Activated naive CD4-positive, alpha-beta T cell treated with anti-CD3 and anti-CD28 coated beads for 36 hours (primary cell): ENCODE data around the gene TNFSF8. TPM values are rescaled to one million over a fixed set of nuclear protein-coding genes. Genes with fewer than 3 reads are reported as not detected.

Experiments
- CTCF ChIA-PET: fragments of 350-600 bp; sonication (Branson Sonifier 250); formaldehyde crosslinking; loops from one replicate; lab custom pipeline; 2021; ENCODE audit warnings: antibody characterized with exemption; lab: Charles Lee
- DNase-seq: peaks from one replicate; pipeline ENCODE4 v3.0.0-alpha.2; 2020
- H3K27ac Mint-ChIP-seq: one replicate; pipeline ENCODE4 v1.8.0; 2021; ENCODE audit warnings: mild to moderate bottlenecking, mixed read lengths
- H3K27me3 Mint-ChIP-seq: one replicate; pipeline ENCODE4 v1.8.0; 2021; ENCODE audit warnings: low read depth, mixed read lengths
- H3K36me3 Mint-ChIP-seq: one replicate; pipeline ENCODE4 v1.8.0; 2021; ENCODE audit warnings: low read depth, mixed read lengths
- H3K4me1 Mint-ChIP-seq: one replicate; pipeline ENCODE4 v1.8.0; 2021; ENCODE audit warnings: low read depth, mixed read lengths
- H3K4me3 Mint-ChIP-seq: one replicate; pipeline ENCODE4 v1.8.0; 2021; ENCODE audit warnings: mild to moderate bottlenecking, moderate library complexity, mixed read lengths
- H3K9me3 Mint-ChIP-seq: one replicate; pipeline ENCODE4 v1.8.0; 2021; ENCODE audit warnings: mixed read lengths
- intact Hi-C: fragments of 100-400 bp; cut with micrococcal nuclease; formaldehyde crosslinking; loops from one replicate; pipeline ENCODE4 v1.15.1; 2023
- total RNA-seq, 2 experiments: library from RNA; stranded (reverse); gene quantifications; one replicate each; pipeline ENCODE4 v1.2.3, GENCODE V29; 2021

Gene TNFSF8
- total RNA-seq, 2 experiments from 2014 or later = 25.9 to 26.4 TPM

DNA sequence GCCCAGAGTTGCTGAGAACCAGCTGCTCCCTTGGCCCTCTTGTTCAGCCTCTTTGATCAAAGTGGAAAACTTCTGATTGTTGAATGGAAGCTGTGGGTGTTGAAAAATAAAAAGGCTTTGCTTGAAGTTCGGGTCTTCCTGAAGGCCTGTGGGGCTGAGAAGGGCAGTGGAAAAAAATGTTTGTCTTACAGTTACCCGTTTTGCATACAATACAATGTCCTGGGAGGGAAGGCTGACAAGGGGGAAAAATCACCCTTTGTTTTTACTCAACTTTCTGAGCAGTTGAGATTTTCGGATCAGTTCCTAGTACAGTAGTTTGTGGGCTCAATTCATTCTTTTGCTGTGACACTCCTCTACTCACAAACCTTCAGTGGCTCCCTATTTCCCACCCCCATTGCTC, 2.1 kb upstream of the TNFSF8 start:
- DNase-seq = no peak
- Mint-ChIP-seq H3K27me3 (no peaks in the 10 kb centered on the region), H3K36me3 (peaks cover 14% of the 10 kb centered on the region), H3K4me1 (peaks cover 22% of the 10 kb centered on the region), H3K4me3 (no peak overlapping the region), H3K9me3 (no peaks in the 10 kb centered on the region), H3K27ac (no peak overlapping the region)
- intact Hi-C loops = no loop called here
- CTCF ChIA-PET = interaction anchor here (1.2 to 1.5 kb wide), 3 partner anchors 12 to 82 kb away, joined by 3 to 7 read pairs (median 4); no protein-coding TSS in a partner anchor

DNA sequence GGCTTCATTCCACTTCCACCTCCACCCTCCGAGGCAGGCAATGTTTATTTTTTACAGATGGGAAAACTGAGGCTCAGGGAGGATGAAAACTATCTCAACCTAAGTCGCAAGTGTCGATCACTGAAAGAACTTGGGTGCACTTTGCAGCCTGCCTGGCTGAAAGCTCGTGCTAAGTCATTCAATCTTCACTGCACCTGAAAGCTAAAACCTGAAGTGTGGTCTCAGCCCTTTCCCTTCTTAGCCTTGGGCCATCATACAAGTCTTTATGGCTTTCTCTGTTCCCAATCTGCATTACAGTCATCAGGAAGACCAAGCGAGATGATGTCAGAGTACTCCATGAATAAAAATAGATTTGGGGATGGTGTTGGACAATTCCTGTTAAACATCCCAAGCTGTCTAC, 1.0 kb upstream of the TNFSF8 start:
- no peaks in the 10 kb centered on the region for H3K27me3 Mint-ChIP-seq
- H3K27ac Mint-ChIP-seq = peak overlapping the region; percentile 96
- H3K9me3 Mint-ChIP-seq = no peaks in the 10 kb centered on the region
- H3K36me3 Mint-ChIP-seq = peaks cover 18% of the 10 kb centered on the region
- H3K4me3 Mint-ChIP-seq = peak overlapping the region; percentile 94
- CTCF ChIA-PET = interaction anchor here (0.7 to 1.3 kb wide), 5 partner anchors 11 to 251 kb away, joined by 3 to 4 read pairs (median 3); no protein-coding TSS in a partner anchor
- H3K4me1 Mint-ChIP-seq = peaks cover 29% of the 10 kb centered on the region
- intact Hi-C loops = loop anchor here (2.0 kb wide), 1 partner anchor 241 kb away; no protein-coding TSS in a partner anchor
- no peak for DNase-seq

DNA sequence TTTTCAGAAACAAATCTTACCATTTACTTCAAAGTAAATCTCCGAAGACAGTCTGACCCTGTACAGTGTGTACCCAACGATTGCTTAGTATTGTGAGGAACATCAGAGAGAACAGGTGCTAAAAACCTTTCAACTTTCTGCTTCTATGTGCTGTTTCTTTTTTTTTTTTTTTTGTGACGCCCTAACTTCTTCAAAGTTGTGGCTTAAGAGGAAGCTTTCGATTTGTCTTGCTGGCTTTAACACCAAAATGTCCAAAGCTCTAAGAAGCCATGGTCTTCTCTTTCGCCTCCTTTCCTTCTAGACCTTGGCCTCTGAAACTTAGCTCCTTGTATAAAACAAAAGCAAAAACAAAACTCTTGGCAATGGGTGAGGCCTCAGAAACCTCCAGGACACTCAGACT, 1.2 kb downstream of the TNFSF8 start:
- Mint-ChIP-seq H3K27me3 (no peaks in the 10 kb centered on the region), H3K36me3 (peaks cover 28% of the 10 kb centered on the region), H3K4me1 (peaks cover 48% of the 10 kb centered on the region), H3K4me3 (peak overlapping the region; percentile 88), H3K27ac (peak overlapping the region; percentile 97), H3K9me3 (no peaks in the 10 kb centered on the region)
- CTCF ChIA-PET = interaction anchor here (0.7 to 4.3 kb wide), 21 partner anchors 9 to 524 kb away, joined by 3 to 36 read pairs (median 5); partner anchors contain the start of gene TEX48
- DNase-seq = no peak
- intact Hi-C loops = loop anchor here (10.0 kb wide), 1 partner anchor 344 kb away; the partner anchor contains the start of gene ATP6V1G1

DNA sequence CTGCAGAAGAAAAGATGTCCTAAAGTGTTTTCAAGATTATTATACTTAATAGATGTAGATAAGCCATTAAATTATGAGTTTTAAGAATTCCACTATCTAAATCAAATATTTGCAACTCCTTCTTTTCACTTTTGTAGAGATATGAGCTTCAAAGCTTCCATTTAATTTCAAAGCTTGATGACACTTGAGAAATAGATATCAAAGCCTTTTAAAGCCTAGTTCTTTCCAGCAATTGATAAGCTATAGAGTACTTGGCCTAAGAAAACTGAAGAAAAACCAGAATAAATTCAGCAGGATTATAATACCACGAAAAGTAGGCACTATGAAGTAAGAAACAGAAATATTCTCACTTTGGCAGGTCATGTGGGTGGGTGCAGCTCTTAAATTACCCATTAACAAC, 1.7 kb downstream of the TNFSF8 start:
- H3K4me3 Mint-ChIP-seq = peak overlapping the region; percentile 88
- no peaks in the 10 kb centered on the region for H3K27me3 Mint-ChIP-seq
- H3K27ac Mint-ChIP-seq = peak overlapping the region; percentile 97
- CTCF ChIA-PET = interaction anchor here (0.8 to 4.3 kb wide), 20 partner anchors 8 to 523 kb away, joined by 3 to 36 read pairs (median 4); partner anchors contain the start of gene TEX48
- peaks cover 28% of the 10 kb centered on the region for H3K36me3 Mint-ChIP-seq
- DNase-seq = no peak
- peaks cover 53% of the 10 kb centered on the region for H3K4me1 Mint-ChIP-seq
- intact Hi-C loops = loop anchor here (1.0 to 10.0 kb wide), 3 partner anchors 9 to 344 kb away; partner anchors contain the start of gene ATP6V1G1
- no peaks in the 10 kb centered on the region for H3K9me3 Mint-ChIP-seq

DNA sequence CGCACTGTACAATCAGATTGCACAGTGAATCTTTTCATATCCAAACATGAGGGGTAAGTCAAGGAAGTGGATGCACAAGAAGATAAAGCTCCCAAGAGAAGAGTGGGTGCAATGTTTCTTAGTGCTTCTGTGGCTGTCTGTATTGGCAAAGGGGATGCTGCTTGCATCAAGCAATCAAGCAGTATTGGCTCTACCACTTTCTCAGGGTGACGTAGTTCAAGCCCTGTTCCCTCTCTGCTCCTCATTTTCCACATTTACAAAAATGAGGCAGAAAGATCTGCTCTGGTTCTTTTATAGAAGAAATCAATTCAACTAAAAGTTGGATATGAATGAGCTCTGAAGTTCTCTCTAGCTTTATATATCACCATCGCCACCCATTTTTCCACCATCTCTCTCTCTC, 2.3 kb downstream of the TNFSF8 start:
- CTCF ChIA-PET = interaction anchor here (0.8 to 4.3 kb wide), 16 partner anchors 10 to 523 kb away, joined by 3 to 36 read pairs (median 4); partner anchors contain the start of gene TEX48
- Mint-ChIP-seq H3K4me1 (peaks cover 59% of the 10 kb centered on the region), H3K36me3 (peaks cover 32% of the 10 kb centered on the region), H3K4me3 (peak overlapping the region; percentile 88), H3K27me3 (no peaks in the 10 kb centered on the region), H3K27ac (peak overlapping the region; percentile 97), H3K9me3 (no peaks in the 10 kb centered on the region)
- DNase-seq = peak; percentile 33
- intact Hi-C loops = loop anchor here (1.0 to 10.0 kb wide), 3 partner anchors 9 to 343 kb away; partner anchors contain the start of gene ATP6V1G1

DNA sequence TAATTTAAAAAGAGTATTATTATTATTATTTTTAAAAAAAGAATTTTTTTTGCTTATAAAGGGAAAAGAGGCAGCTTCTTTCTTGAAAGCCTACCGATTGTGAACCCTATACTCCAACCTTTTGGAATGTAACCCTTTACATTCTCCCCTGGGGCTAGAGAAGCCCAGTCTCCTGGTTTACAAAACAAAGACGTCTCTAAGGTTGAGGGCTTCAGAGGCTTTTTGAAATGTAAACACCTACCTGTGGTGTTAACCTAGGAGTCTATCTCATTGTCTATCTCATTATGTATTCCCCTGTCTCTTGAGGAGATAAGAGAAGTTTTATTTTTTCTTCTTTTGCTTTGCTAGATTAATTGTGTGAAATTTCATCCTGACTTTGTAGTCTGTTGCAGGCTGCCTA, 4.7 kb downstream of the TNFSF8 start:
- H3K4me3 Mint-ChIP-seq = peak overlapping the region; percentile 58
- CTCF ChIA-PET = interaction anchor here (1.0 to 2.2 kb wide), 3 partner anchors 15 to 244 kb away, joined by 3 to 7 read pairs (median 6); no protein-coding TSS in a partner anchor
- H3K4me1 Mint-ChIP-seq = peaks cover 64% of the 10 kb centered on the region
- H3K36me3 Mint-ChIP-seq = peaks cover 41% of the 10 kb centered on the region
- no peaks in the 10 kb centered on the region for H3K9me3 Mint-ChIP-seq
- peak overlapping the region; percentile 37 for H3K27ac Mint-ChIP-seq
- H3K27me3 Mint-ChIP-seq = no peaks in the 10 kb centered on the region
- intact Hi-C loops = loop anchor here (10.0 kb wide), 1 partner anchor 341 kb away; the partner anchor contains the start of gene ATP6V1G1
- DNase-seq = no peak

DNA sequence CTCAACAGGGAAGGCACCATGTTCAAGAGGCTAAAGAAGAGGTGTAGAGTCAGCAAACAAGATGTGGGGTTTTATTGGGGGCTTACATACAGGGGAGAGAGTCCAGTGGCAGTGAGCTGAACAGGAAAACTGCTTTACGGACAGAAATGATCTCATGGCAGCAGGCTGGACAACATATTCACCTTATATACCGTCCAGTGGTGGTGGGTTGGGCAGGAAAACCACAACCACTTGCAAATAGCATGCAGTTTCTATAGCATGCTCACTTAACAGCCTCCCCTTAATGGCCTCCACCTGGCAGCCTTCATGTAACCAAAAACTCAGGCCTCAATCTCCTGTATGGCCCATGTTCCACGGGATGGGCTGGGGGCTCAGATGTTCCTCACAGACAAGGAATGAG, 5.4 kb downstream of the TNFSF8 start:
- H3K9me3 Mint-ChIP-seq = no peaks in the 10 kb centered on the region
- no peak for DNase-seq
- H3K4me1 Mint-ChIP-seq = peaks cover 68% of the 10 kb centered on the region
- peak overlapping the region; percentile 64 for H3K27ac Mint-ChIP-seq
- peak overlapping the region; percentile 23 for H3K4me3 Mint-ChIP-seq
- H3K36me3 Mint-ChIP-seq = peaks cover 38% of the 10 kb centered on the region
- CTCF ChIA-PET = interaction anchor here (1.0 to 2.2 kb wide), 6 partner anchors 13 to 244 kb away, joined by 3 to 7 read pairs (median 4); no protein-coding TSS in a partner anchor
- H3K27me3 Mint-ChIP-seq = no peaks in the 10 kb centered on the region
- intact Hi-C loops = loop anchor here (10.0 kb wide), 1 partner anchor 340 kb away; the partner anchor contains the start of gene ATP6V1G1

DNA sequence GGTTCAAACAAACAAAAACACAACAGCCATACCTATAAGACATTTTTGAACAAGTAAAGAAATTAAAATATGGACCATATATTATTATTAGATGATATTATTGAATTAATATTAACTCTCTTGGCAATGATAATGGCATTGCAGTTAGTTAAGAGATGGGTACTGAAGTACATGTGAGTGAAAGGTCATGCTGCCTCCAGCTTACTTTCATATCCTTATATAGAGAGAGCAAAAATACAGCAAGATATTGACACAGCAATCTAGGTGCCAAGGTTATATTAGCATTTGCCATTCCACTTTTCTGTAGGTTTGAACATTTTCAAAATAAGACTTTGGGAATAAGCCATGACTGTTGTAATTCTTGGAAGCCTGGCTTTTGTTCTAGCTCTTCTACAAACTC, 6.1 kb downstream of the TNFSF8 start:
- Mint-ChIP-seq H3K27ac (peak overlapping the region; percentile 64), H3K4me1 (peaks cover 75% of the 10 kb centered on the region), H3K9me3 (no peaks in the 10 kb centered on the region), H3K4me3 (no peak overlapping the region), H3K36me3 (peaks cover 35% of the 10 kb centered on the region), H3K27me3 (no peaks in the 10 kb centered on the region)
- CTCF ChIA-PET = interaction anchor here (1.0 to 2.2 kb wide), 7 partner anchors 14 to 243 kb away, joined by 3 to 7 read pairs (median 5); no protein-coding TSS in a partner anchor
- DNase-seq = no peak
- intact Hi-C loops = loop anchor here (5.0 to 10.0 kb wide), 3 partner anchors 33 to 537 kb away; partner anchors contain the start of genes AKNA and ATP6V1G1

DNA sequence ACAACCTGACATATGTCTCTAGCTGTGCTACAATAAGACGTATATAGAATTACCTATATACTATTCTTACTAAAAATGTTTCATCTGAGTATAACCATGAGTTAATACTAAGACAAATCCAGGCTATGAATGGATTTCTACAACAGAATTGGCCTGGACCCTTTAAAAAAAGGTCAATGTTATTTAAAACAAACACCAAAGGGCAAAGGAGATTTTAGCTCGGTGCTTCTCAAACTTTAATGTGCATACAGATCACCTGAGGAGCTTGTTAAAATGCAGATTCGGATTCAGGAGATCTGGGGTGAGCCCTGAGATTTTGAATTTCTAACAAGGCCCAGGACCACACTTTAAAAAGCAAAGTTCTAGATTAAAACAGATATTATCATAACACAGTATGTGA, 6.5 kb downstream of the TNFSF8 start:
- Mint-ChIP-seq H3K4me1 (peaks cover 77% of the 10 kb centered on the region), H3K4me3 (no peak overlapping the region), H3K27me3 (no peaks in the 10 kb centered on the region), H3K27ac (peak overlapping the region; percentile 17), H3K36me3 (peaks cover 32% of the 10 kb centered on the region), H3K9me3 (no peaks in the 10 kb centered on the region)
- no peak for DNase-seq
- intact Hi-C loops = loop anchor here (2.0 to 10.0 kb wide), 4 partner anchors 15 to 537 kb away; partner anchors contain the start of genes AKNA and ATP6V1G1
- CTCF ChIA-PET = interaction anchor here (0.8 to 2.2 kb wide), 7 partner anchors 12 to 155 kb away, joined by 3 to 7 read pairs (median 5); no protein-coding TSS in a partner anchor

DNA sequence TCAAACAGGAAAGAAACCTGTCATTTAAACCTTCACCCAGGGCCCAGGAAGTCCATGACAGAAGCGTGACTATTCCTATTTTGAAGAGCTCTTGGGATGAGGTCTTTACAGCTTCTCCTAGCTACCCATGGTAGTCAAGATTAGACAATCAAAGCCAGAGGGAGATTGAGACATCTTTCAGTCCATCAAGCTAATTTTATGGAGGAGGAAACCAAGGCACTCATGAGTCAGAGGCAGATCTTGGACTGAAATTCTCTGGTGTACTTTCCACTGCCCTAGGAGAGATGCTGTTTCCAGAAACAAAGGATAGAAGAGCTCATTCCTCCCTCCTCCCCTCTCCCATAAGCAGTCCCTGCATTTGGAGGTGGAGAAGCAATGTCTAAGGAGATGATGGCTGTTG, 9.2 kb downstream of the TNFSF8 start:
- peak overlapping the region; percentile 73 for H3K27ac Mint-ChIP-seq

DNA sequence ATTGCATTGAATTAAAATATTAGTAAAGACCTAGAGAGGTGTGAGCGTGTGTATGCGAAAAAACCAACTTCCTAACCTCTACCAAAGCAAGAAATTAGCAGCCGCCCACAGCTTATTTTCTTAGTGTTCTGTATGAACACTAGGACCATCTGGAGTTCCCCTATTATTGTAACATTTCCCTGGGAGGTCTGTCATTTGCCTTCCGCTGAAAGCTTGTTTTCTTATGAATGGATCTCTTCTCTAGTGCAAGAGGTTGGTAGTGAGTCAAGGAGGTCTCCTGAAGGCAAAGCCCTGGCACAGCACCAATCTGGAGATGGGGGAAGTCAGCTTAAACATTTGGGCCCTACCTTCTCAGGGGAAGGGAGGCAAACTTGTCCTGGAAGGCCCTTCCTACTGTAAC, 10.8 kb downstream of the TNFSF8 start:
- DNase-seq = peak; percentile 68
- CTCF ChIA-PET = interaction anchor here (0.8 to 3.7 kb wide), 9 partner anchors 10 to 239 kb away, joined by 3 to 22 read pairs (median 5); partner anchors contain the start of gene TNFSF8

More for the DNA sequence above, 9.2 kb downstream of the TNFSF8 start:
- H3K4me3 Mint-ChIP-seq = peak overlapping the region; percentile 4
- no peaks in the 10 kb centered on the region for H3K27me3 Mint-ChIP-seq
- intact Hi-C loops = loop anchor here (5.0 to 10.0 kb wide), 3 partner anchors 36 to 534 kb away; partner anchors contain the start of genes AKNA and ATP6V1G1
- H3K4me1 Mint-ChIP-seq = peaks cover 87% of the 10 kb centered on the region
- H3K36me3 Mint-ChIP-seq = peaks cover 46% of the 10 kb centered on the region
- no peaks in the 10 kb centered on the region for H3K9me3 Mint-ChIP-seq
- CTCF ChIA-PET = interaction anchor here (0.8 to 3.7 kb wide), 13 partner anchors 9 to 258 kb away, joined by 3 to 22 read pairs (median 4); partner anchors contain the start of gene TNFSF8
- no peak for DNase-seq

DNA sequence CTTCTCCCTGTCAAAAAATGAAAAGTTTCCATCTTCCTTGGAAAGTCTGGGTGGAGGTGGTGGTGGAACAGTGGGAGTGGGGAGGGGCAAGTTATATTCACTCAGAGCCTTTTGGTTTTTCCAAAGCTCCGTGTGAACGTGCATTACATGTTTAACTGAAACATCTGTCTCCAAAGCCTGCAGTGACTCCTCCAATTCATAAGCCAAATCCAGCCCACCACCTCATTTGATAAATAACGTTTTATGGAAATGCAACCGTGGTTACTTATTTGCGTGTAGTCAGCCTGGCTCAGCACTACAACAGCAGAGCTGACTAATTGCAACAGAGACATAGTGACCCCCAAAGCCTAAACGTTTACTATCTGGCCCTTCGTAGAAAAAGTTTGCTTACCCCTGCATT, 13.9 kb downstream of the TNFSF8 start:
- DNase-seq = no peak
- Mint-ChIP-seq H3K27ac (no peak overlapping the region), H3K27me3 (no peaks in the 10 kb centered on the region), H3K9me3 (no peaks in the 10 kb centered on the region), H3K4me1 (peaks cover 76% of the 10 kb centered on the region), H3K36me3 (peaks cover 54% of the 10 kb centered on the region), H3K4me3 (no peak overlapping the region)
- CTCF ChIA-PET = interaction anchor here (1.0 kb wide), 2 partner anchors 8 to 10 kb away, joined by 5 to 6 read pairs; no protein-coding TSS in a partner anchor
- intact Hi-C loops = no loop called here

More for the DNA sequence above, 10.8 kb downstream of the TNFSF8 start:
- H3K27ac Mint-ChIP-seq = peak overlapping the region; percentile 74
- peak overlapping the region; percentile 11 for H3K4me3 Mint-ChIP-seq
- no peaks in the 10 kb centered on the region for H3K9me3 Mint-ChIP-seq
- no peaks in the 10 kb centered on the region for H3K27me3 Mint-ChIP-seq
- H3K4me1 Mint-ChIP-seq = peaks cover 88% of the 10 kb centered on the region
- intact Hi-C loops = loop anchor here (1.0 to 10.0 kb wide), 6 partner anchors 9 to 532 kb away; partner anchors contain the start of genes AKNA and ATP6V1G1
- H3K36me3 Mint-ChIP-seq = peaks cover 53% of the 10 kb centered on the region
